IPS-18a (cell line): ENCODE measurements around the gene MALRD1.

ENCODE experiments used
- H3K27ac ChIP-seq: one replicate; pipeline ENCODE4 v1.5.1; 2013; ENCODE audit warnings: low read length
- H3K27me3 ChIP-seq: one replicate; pipeline ENCODE4 v1.6.1; 2013; ENCODE audit warnings: mild to moderate bottlenecking, low read length; ENCODE audit not compliant: control insufficient read depth, insufficient read depth
- H3K36me3 ChIP-seq: one replicate; pipeline ENCODE4 v1.6.1; 2013; ENCODE audit warnings: low read depth, low read length; ENCODE audit not compliant: control insufficient read depth
- H3K4me1 ChIP-seq: one replicate; pipeline ENCODE4 v1.6.1; 2013; ENCODE audit warnings: low read depth, low read length; ENCODE audit not compliant: control insufficient read depth
- H3K4me3 ChIP-seq: one replicate; pipeline ENCODE4 v1.5.1; 2013; ENCODE audit warnings: low read length
- H3K9ac ChIP-seq: one replicate; pipeline ENCODE4 v1.6.1; 2013; ENCODE audit warnings: mild to moderate bottlenecking, low read length, moderate library complexity
- H3K9me3 ChIP-seq: one replicate; pipeline ENCODE4 v1.6.1; 2013; ENCODE audit warnings: low read depth, low read length; ENCODE audit not compliant: control insufficient read depth

Gene MALRD1

DNA sequence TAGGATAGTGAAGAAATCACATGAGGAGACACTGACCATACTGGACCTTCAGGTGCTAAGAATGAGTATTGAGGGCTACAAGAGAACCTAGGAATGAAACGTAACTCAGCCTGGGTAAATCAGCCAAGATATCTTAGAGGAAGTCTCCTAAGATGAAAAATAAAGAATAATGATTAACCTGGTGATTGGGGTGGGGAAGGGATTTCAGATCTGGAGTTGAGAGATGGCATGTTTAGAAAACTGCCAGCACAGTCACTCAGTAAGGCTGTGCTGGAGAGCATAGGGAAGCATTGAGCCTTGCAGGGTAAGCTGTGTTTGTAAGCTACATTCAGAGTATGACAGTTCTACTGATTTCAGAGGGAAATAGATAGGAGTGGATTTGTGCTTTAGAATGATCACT lies 1.9 kb upstream of the MALRD1 start:
- Histone ChIP-seq H3K27me3 (no peaks in the 10 kb centered on the region), H3K9me3 (no peaks in the 10 kb centered on the region), H3K9ac (no peak overlapping the region), H3K4me1 (no peaks in the 10 kb centered on the region), H3K4me3 (no peak overlapping the region), H3K36me3 (no peaks in the 10 kb centered on the region), H3K27ac (no peak overlapping the region)

DNA sequence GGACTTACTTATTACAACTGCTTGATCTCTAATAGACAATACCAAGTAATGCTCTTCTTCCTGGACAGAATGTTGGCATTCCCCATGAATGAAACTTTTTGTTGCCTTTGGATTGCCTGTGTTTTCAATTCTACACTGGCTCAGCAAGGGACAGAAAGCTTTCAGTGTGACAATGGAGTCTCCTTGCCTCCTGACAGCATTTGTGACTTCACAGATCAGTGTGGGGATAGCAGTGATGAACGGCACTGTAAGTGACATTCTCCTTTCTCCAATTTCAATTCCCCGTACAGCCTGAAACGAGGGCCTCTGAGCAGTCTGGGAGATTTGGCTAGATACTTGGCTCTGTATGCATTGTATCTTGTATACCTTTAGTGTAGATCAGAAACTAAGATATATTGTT lies 290 bp downstream of the MALRD1 start:
- Histone ChIP-seq H3K9me3 (no peaks in the 10 kb centered on the region), H3K4me1 (no peaks in the 10 kb centered on the region), H3K27ac (no peak overlapping the region), H3K4me3 (no peak overlapping the region), H3K27me3 (no peaks in the 10 kb centered on the region), H3K36me3 (no peaks in the 10 kb centered on the region), H3K9ac (no peak overlapping the region)

DNA sequence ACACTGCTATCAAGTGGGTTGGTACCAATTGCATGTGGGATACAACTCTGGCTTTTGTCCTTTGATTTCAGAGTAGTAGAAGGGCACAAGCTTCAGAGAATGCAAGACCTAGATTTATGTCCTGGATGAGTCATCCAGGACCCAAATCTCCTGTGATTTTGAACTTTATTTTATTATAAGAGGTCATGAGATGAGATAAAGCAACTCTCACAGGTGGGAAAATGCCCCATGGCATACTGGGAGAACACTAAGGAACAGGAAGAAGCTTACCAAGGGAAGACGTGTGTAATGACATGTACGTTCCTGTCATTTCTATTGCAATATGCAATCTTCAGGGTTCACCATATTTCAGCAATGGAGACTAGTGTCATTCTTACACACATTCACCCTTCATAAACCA lies 966 bp downstream of the MALRD1 start:
- Histone ChIP-seq H3K9me3 (no peaks in the 10 kb centered on the region), H3K27me3 (no peaks in the 10 kb centered on the region), H3K9ac (no peak overlapping the region), H3K36me3 (no peaks in the 10 kb centered on the region), H3K4me1 (no peaks in the 10 kb centered on the region), H3K4me3 (no peak overlapping the region), H3K27ac (no peak overlapping the region)

DNA sequence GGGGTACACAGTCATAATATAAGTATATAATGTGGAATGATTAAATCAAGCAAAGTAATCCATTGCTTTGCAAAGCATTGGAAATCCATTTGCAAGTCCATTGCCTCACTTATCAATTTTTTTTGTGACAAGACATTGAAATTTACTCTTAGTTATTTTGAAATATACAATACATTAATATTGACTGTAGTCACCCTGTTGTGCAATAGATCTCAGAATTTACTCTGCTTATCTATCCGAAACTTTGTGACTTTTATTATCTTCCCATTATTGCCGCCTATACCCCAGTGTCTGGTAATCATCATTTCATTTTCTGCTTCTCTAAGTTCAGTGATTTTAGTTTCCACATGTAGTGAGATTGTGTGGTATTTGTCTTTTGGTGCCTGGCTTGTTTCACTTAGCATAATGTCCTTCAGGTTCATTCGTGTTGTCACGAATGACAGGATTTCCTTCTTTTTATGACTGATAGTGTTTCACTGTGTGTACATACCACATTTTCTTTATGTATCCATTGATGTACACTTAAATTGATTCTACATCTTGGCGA lies 5.8 kb downstream of the MALRD1 start:
- Histone ChIP-seq H3K36me3 (no peaks in the 10 kb centered on the region), H3K27me3 (no peaks in the 10 kb centered on the region), H3K9ac (no peak overlapping the region), H3K27ac (no peak overlapping the region), H3K9me3 (no peaks in the 10 kb centered on the region), H3K4me1 (no peaks in the 10 kb centered on the region), H3K4me3 (no peak overlapping the region)

DNA sequence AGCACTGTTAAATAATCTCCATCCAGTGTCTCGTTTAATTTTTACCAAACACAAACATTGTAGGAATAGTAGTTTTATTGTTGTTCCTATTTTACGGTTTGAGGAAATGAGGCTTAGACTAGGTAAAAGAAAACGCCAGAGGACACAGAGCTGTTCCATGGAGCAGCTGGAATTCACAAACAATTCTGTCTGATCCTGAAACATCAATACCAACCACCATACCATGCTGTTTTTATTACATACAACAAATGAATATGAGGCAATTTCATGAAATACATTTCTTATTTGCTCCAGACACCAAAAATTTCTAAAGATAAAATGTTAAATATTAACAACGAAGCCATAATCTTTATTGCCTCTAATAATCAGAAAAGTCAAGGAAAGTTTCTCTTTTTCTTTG lies 9.4 kb downstream of the MALRD1 start:
- H3K36me3 ChIP-seq, result no peaks in the 10 kb centered on the region
- H3K4me1 ChIP-seq, result peaks cover 5% of the 10 kb centered on the region
- H3K9me3 ChIP-seq, result no peaks in the 10 kb centered on the region
- H3K4me3 ChIP-seq, result no peak overlapping the region
- H3K27ac ChIP-seq, result no peak overlapping the region
- no peak overlapping the region for H3K9ac ChIP-seq
- H3K27me3 ChIP-seq, result no peaks in the 10 kb centered on the region

DNA sequence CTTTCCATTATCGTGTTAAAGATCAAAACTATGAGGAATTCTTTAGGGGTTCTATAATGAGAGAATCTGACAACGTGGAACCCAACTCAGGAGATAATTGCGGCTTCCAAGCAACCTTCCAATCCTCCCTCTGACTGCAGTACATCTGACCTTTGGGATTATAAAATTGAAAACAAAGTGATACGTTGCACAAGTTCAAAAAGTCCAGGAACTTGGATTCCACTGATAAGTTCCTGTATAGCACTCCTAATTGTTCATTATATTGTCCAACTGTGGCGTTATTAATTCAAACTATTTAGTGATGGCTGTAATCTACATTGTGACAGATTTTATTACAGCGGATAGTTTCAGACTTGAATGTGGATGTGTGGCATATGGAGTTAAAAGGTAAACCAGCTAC lies 15.4 kb downstream of the MALRD1 start:
- H3K9ac ChIP-seq, result no peak overlapping the region
- H3K36me3 ChIP-seq, result no peaks in the 10 kb centered on the region
- H3K4me3 ChIP-seq, result no peak overlapping the region
- peaks cover 5% of the 10 kb centered on the region for H3K4me1 ChIP-seq
- no peak overlapping the region for H3K27ac ChIP-seq
- no peaks in the 10 kb centered on the region for H3K27me3 ChIP-seq
- H3K9me3 ChIP-seq, result no peaks in the 10 kb centered on the region

DNA sequence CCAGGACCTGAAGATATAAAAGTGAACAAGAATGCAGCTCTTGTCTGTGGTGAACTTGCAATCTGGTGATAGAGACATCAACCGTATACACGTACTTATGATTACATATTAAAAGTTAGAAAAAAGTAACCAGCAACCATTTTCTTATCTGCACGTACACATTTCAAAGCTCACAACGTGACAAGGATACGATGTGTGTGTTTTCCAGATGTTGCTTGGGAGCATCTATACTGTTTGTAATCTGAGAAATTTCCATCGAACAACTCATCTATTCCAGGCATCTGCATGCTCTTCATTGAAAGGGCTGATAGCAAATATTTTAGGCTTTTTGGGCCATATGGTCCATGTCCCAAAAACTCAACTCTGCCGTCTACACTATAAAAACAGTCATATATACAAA lies 23.3 kb downstream of the MALRD1 start:
- no peaks in the 10 kb centered on the region for H3K9me3 ChIP-seq
- no peaks in the 10 kb centered on the region for H3K4me1 ChIP-seq
- H3K27me3 ChIP-seq, result no peaks in the 10 kb centered on the region
- no peak overlapping the region for H3K27ac ChIP-seq
- no peak overlapping the region for H3K9ac ChIP-seq
- H3K36me3 ChIP-seq, result no peaks in the 10 kb centered on the region
- H3K4me3 ChIP-seq, result no peak overlapping the region

DNA sequence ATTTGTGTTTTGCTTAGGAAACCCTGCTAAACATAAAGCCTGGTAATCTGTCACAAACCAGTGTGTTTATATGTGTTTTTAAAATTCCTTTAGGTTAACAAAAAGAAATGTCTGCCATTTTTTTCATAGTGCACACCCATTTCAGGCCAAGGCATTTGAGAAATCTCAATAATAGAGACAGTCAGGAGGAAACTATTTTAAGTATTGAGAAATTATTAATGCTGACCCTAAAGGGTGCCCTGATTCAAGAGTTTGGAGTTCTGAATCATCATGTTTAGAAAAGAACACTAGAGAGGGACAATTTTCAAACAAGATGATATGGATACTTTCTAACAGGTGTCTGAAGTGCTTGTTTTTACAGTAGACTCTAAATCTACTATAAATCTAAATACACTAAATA lies 28.7 kb downstream of the MALRD1 start:
- Histone ChIP-seq H3K9me3 (no peaks in the 10 kb centered on the region), H3K36me3 (no peaks in the 10 kb centered on the region), H3K9ac (no peak overlapping the region), H3K4me1 (no peaks in the 10 kb centered on the region), H3K27ac (no peak overlapping the region), H3K27me3 (no peaks in the 10 kb centered on the region), H3K4me3 (no peak overlapping the region)

DNA sequence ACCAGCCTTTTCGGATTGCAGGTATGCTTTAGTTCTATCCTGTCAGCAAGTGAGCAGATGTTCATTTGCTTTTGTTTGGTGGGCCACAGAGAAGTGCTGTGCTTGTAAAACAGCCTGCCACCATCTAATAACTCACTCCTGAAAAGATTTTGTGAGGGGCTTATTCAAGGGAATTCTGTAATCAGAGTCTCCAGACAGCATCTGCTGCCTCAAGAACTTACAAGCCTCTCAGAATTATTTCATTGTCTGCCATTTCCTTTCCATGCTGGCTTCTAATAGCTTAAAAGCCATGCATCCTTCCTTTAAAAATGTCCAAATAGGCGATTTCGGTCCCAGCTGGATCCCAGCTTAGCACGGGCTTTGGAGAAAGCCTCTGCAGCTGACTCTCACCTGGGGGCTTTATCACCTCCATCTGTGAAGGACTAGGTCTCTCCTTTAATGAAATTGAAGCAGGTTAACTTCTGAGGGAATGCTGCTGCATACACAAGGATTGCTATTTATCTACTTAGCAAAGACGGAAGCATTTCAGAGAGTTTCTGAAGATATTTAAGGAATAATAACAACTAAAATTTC lies 48.0 kb downstream of the MALRD1 start:
- Histone ChIP-seq H3K4me1 (peaks cover 10% of the 10 kb centered on the region), H3K36me3 (no peaks in the 10 kb centered on the region), H3K27ac (no peak overlapping the region), H3K4me3 (no peak overlapping the region), H3K9ac (no peak overlapping the region), H3K27me3 (no peaks in the 10 kb centered on the region), H3K9me3 (no peaks in the 10 kb centered on the region)

DNA sequence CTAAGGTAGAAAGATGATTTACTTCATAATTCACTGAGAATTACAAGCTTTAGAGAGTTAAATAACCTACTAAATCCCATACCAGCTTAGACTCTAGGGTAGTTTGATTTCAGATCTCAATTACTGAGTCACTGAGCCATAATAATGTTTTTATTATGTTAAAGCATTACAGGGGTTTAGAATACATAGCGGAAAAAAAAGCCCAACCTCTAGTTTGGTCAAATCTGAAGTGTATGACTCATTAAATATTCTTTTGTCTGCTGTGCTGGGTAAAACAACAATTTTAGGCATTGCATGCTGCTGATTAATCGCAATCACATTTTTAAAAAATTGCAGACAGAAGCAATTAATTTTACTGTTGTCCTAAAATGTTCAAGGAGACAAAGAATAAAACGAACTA lies 48.5 kb downstream of the MALRD1 start:
- no peak overlapping the region for H3K27ac ChIP-seq
- no peak overlapping the region for H3K9ac ChIP-seq
- peaks cover 10% of the 10 kb centered on the region for H3K4me1 ChIP-seq
- no peaks in the 10 kb centered on the region for H3K9me3 ChIP-seq
- no peaks in the 10 kb centered on the region for H3K36me3 ChIP-seq
- H3K4me3 ChIP-seq, result no peak overlapping the region
- no peaks in the 10 kb centered on the region for H3K27me3 ChIP-seq

DNA sequence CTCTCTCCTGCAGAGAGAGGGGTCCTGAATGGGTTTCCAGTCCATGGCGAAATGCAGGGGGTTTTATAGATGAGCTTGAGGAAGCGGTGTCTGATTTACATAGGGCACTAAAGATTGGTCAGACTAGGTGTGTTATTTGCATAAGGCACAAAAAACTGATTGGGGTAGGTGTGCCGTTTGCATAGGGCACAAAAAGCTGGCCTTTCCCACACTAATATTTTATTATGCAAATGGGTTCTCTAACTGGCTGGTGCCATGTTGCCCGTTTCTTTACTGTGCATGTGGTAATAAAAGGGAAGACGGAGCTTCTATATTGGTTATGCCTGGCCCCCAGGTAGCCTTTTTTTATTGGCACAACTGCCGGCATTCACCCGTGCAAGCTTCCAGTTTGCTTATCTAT lies 50.2 kb downstream of the MALRD1 start:
- no peak overlapping the region for H3K9ac ChIP-seq
- H3K9me3 ChIP-seq, result no peaks in the 10 kb centered on the region
- no peak overlapping the region for H3K27ac ChIP-seq
- H3K36me3 ChIP-seq, result no peaks in the 10 kb centered on the region
- peaks cover 10% of the 10 kb centered on the region for H3K4me1 ChIP-seq
- no peak overlapping the region for H3K4me3 ChIP-seq
- no peaks in the 10 kb centered on the region for H3K27me3 ChIP-seq

DNA sequence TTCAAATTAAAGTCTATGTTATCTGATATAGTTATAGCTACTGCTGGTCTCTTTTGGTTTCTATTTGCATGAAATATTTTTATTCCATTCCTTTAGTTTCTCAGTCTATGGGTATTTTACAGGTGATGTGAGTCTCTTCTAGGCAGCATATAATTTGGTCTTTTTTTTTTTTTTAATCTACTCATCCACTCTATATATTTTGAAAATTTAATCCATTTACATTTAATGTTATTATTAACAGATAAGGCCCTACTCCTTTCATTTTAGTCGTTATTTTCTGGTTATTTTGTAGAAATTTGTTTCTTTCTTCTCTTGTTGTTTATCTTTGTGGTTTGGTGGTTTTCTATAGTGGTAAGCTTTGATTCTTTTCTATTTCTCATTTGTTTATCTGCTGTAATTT lies 58.8 kb downstream of the MALRD1 start:
- Histone ChIP-seq H3K9me3 (peaks cover 6% of the 10 kb centered on the region), H3K27me3 (no peaks in the 10 kb centered on the region), H3K36me3 (no peaks in the 10 kb centered on the region), H3K9ac (no peak overlapping the region), H3K4me3 (no peak overlapping the region), H3K4me1 (peaks cover 5% of the 10 kb centered on the region), H3K27ac (no peak overlapping the region)
